Esophagus muscularis mucosa (tissue), 4 donors: ENCODE data around the gene MELTF.
"Not testable (repeated sequence)": the region's sequence is repeated elsewhere in the genome, so short reads cannot be mapped to it uniquely, and the experiment has no call there.

Experiments used
- CTCF ChIP-seq, 3 experiments: fragments of 200-600 bp in 2 of 3; fragments of 450-650 bp in 1 of 3; sonication (generic) in 2 of 3; IDR thresholded peaks; one replicate each; pipeline ENCODE4 v1.5.1; 2017 to 2019; ENCODE audit warnings: antibody characterized with exemption in 3 of 3, mild to moderate bottlenecking in 2 of 3, moderate library complexity in 1 of 3
- EP300 ChIP-seq: sonication (generic); formaldehyde crosslinking; IDR thresholded peaks from one replicate; pipeline ENCODE4 v1.6.1; 2017; ENCODE audit warnings: antibody characterized with exemption
- POLR2A ChIP-seq: fragments of 450-650 bp; IDR thresholded peaks from one replicate; pipeline ENCODE4 v1.6.1; 2017; ENCODE audit warnings: antibody characterized with exemption, moderate library complexity, mild to moderate bottlenecking, low read depth
- POLR2AphosphoS5 ChIP-seq, 2 donors: sonication (generic); formaldehyde crosslinking; IDR thresholded peaks; one replicate each; pipeline ENCODE4 v1.6.1; 2017; ENCODE audit warnings: antibody characterized with exemption in 2 of 2

GRCh38 chr3:197034778-197035177, 5.2 kb upstream of the MELTF start:
- not testable (repeated sequence) for TF ChIP-seq EP300; CTCF (IDR thresholded peaks at IDR 0.05); POLR2AphosphoS5 (IDR thresholded peaks at IDR 0.05); POLR2A
